NCI-H1048 (cell line): ENCODE data around the gene CHTF18.

Experiments used
- DNase-seq: peaks from one replicate; lab custom pipeline; 2025; lab: John Stamatoyannopoulos, UW

Gene CHTF18

GRCh38 chr16:760545-761343 lies 27.7 kb upstream of the CHTF18 start, which contains the start of gene MSLN:
TSS of gene MSLN (plus strand) at chr16:760734. CDS start at chr16:762681, 1,947 bp downstream.
- DNase-seq, result no peak

GRCh38 chr16:761625-762513 lies 26.6 kb upstream of the CHTF18 start:
- no peak for DNase-seq

- DNase-seq, result no peak
These were observed 25.7 kb upstream of the CHTF18 start for GRCh38 chr16:762595-763268.

GRCh38 chr16:763369-764183 lies 24.8 kb upstream of the CHTF18 start:
- no peak for DNase-seq

- DNase-seq, result no peak
These were observed 24.2 kb upstream of the CHTF18 start for GRCh38 chr16:764184-764750.

- DNase-seq, result no peak
These were observed 23.5 kb upstream of the CHTF18 start for GRCh38 chr16:764848-765487.

GRCh38 chr16:765488-765865 lies 22.9 kb upstream of the CHTF18 start:
- no peak for DNase-seq

- DNase-seq, result no peak
These were observed 22.2 kb upstream of the CHTF18 start for GRCh38 chr16:766008-766819.

- no peak for DNase-seq
These were observed 21.4 kb upstream of the CHTF18 start for GRCh38 chr16:766820-767640.

- no peak for DNase-seq
These were observed 20.6 kb upstream of the CHTF18 start for GRCh38 chr16:767743-768235.

GRCh38 chr16:768428-768827 lies 20.0 kb upstream of the CHTF18 start:
- no peak for DNase-seq

GRCh38 chr16:769184-769784 lies 19.1 kb upstream of the CHTF18 start:
- no peak for DNase-seq

GRCh38 chr16:769934-770333 lies 18.5 kb upstream of the CHTF18 start:
- no peak for DNase-seq

GRCh38 chr16:770411-770810 lies 18.0 kb upstream of the CHTF18 start:
- no peak for DNase-seq

GRCh38 chr16:772959-773358 lies 15.5 kb upstream of the CHTF18 start:
- DNase-seq, result no peak

GRCh38 chr16:774086-775001 lies 14.1 kb upstream of the CHTF18 start:
- no peak for DNase-seq

- DNase-seq, result no peak
These were observed 13.1 kb upstream of the CHTF18 start for GRCh38 chr16:775236-775796.
